Head of caudate nucleus (tissue), 42 donors: ENCODE results near the gene PICALM.

Source experiments
- DNase-seq, 42 donors: peaks; one replicate each; pipeline versions ENCODE4 v3.0.0 to v3.0.0-alpha.2; 2020 to 2021; ENCODE audit warnings: mixed read lengths in 7 of 42
- intact Hi-C: fragments of 100-400 bp; cut with DNase I; formaldehyde crosslinking; loops from one replicate; pipeline ENCODE4 v1.15.0; 2022

PICALM gene

DNA sequence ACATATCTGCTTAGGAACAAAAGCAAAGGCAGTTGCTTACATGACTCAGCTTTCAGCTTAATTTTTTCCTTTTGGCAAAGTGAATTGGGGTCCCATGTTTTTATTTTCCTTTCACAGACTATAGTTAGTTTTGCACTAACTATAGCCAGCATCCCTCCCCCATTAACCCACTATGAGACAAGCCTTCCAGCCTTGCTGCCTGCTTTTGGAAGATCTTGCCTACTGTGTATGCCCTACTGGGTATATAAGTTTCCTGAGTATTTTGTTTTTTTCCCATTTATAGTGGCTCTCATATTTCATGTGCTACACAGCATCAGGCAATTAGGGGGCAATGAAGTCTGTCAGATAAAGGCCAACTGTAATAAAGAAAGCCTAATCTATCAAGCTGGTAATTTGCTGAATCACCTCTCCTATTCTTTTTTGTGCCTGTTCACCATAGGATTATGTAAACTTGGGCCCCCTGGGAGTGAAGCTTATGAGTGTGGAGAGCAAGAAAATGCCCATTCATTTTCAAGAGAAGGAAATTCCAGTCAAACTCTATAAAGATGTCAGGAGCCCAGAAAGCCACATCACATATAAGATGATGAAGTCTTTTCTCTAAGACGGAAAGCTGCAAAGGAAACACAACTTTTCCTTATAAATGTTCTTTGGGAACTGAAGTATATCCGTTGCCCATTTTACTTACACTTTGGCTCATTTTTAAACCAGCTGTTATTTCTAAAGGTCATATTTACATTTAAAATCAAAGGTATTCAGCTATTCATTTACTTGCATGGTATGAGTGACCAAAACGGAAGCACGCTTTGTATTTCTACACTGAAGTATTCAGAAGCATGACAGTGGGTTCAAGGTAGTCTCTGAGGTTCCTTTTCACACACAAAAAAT is 149.7 kb downstream of the PICALM start:
- DNase-seq: no peak
- intact Hi-C loops: no loop called here

DNA sequence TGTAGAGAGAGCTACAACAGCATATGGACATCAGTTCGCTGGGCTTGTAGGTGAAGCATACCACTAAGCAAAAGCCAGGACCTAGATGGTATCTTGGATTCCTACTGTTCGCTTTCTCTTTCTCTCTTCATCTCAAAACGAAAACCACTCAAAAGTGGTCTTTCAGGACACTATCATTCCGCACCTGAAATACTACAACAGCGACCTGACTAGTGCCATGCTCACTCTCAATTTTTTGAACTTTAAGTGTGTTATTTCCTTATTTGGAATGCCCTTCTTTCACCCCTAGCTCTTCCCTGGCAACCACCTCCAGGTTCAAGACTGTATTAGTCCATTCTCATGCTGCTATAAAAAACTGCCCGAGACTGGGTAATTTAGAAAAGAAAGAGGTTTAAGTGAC is 154.5 kb downstream of the PICALM start:
- no peak for DNase-seq
- intact Hi-C loops: no loop called here

GRCh38 chr11:85913513-85913912 is 155.4 kb downstream of the PICALM start:
- no peak for DNase-seq
- intact Hi-C loops: no loop called here

DNA sequence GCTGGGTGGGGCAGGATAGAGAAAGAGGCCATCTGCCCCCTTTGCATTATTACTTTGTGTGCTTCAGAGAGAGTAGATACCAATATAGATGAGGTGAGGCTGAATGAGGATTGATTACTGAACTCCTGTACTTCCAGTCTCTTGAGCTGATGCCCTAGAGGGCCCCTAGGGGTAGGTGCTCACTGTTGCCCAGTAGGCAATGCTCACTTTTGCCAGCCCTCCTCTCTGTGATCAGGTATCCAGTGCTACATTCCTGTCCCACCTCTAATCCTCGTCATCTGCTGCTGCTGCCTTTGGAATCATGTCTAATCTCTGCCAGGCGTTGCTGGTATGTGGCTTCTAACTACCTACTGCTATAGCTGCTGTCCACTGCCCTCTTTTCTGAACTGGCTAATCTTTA is 156.5 kb downstream of the PICALM start:
- no peak for DNase-seq
- intact Hi-C loops: no loop called here
